GM12878 (cell line): ENCODE measurements around the gene LYPD5. TPM values are rescaled to one million over a fixed set of nuclear protein-coding genes. Genes with fewer than 3 reads are reported as not detected.

ENCODE experiments used
- ATAC-seq: fragments of 200-7000 bp; cut with Tn5 transposase; 3 replicates; pipeline ENCODE4 v1.9.1; 2020; ENCODE audit warnings: mild to moderate bottlenecking, moderate library complexity
- BruUV-seq: library from RNA; stranded (reverse); fragments of 400-500 nt; replicated peaks from 2 replicates; lab custom pipeline; 2021; lab: Mats Ljungman, UMichigan
- CTCF ChIA-PET: fragments of 300-600 bp; sonication (Branson Sonifier 250); formaldehyde crosslinking; extraction: SDS; loops from one replicate; lab custom pipeline; 2021; ENCODE audit warnings: inconsistent platforms; lab: Yijun Ruan, JAX
- POLR2A ChIA-PET: fragments of 350-600 bp; formaldehyde crosslinking; extraction: SDS; loops from one replicate; lab custom pipeline; 2021; ENCODE audit warnings: inconsistent platforms; lab: Charles Lee
- RAD21 ChIA-PET: fragments of 300-600 bp; sonication (Branson Sonifier 250); formaldehyde crosslinking; loops from one replicate; lab custom pipeline; 2023; ENCODE audit warnings: antibody characterized with exemption; ENCODE audit not compliant: unreplicated experiment; lab: Charles Lee
- SMC1A ChIA-PET: fragments of 300-600 bp; sonication (Branson Sonifier 250); formaldehyde crosslinking; loops from one replicate; lab custom pipeline; 2023; ENCODE audit not compliant: unreplicated experiment, uncharacterized antibody; lab: Charles Lee
- DNase-seq: peaks from one replicate; pipeline ENCODE4 v3.0.0-alpha.2; 2011; ENCODE audit warnings: low read depth, low spot score
- FAIRE-seq: peaks from 3 replicates; lab custom pipeline; 2011; peaks lifted over from hg19 to GRCh38; lab: Jason Lieb, UNC
- H2AFZ ChIP-seq: 2 replicates; pipeline ENCODE4 v1.6.0; 2011; ENCODE audit warnings: low read depth, low read length, control low read depth; ENCODE audit not compliant: control insufficient read depth
- H3K27ac ChIP-seq: 2 replicates; pipeline ENCODE4 v1.5.1; 2011; ENCODE audit warnings: control low read depth; ENCODE audit not compliant: control insufficient read depth, insufficient read depth
- H3K27me3 ChIP-seq, 2 experiments: replicated peaks in 1 of 2; 2 replicates each; pipeline versions ENCODE4 v1.6.0 to v1.6.1; 2011; ENCODE audit warnings: low read length in 1 of 2; ENCODE audit not compliant: control insufficient read depth in 2 of 2, insufficient read depth in 2 of 2
- H3K36me3 ChIP-seq, 2 experiments: 2 replicates each; pipeline ENCODE4 v1.5.1; 2011; ENCODE audit warnings: low read length in 1 of 2; ENCODE audit not compliant: control insufficient read depth in 2 of 2, insufficient read depth in 2 of 2
- H3K4me1 ChIP-seq: 2 replicates; pipeline ENCODE4 v1.6.1; 2011; ENCODE audit warnings: mild to moderate bottlenecking, low read length, moderate library complexity, mixed read lengths; ENCODE audit not compliant: control insufficient read depth, insufficient read depth
- H3K4me2 ChIP-seq: 2 replicates; pipeline ENCODE4 v1.6.0; 2011; ENCODE audit warnings: control low read depth; ENCODE audit not compliant: control insufficient read depth, insufficient read depth
- H3K4me3 ChIP-seq: fragments of 200-600 bp; sonication (generic); 2 replicates; pipeline ENCODE4 v1.5.1; 2016
- H3K79me2 ChIP-seq: 2 replicates; pipeline ENCODE4 v1.6.0; 2011; ENCODE audit warnings: low read length; ENCODE audit not compliant: control insufficient read depth, insufficient read depth
- H3K9ac ChIP-seq: 2 replicates; pipeline ENCODE4 v1.8.0; 2011; ENCODE audit warnings: low read length, control low read depth, mixed read lengths; ENCODE audit not compliant: control insufficient read depth, insufficient read depth
- H3K9me3 ChIP-seq: replicated peaks from 3 replicates; pipeline ENCODE4 v1.5.1; 2011; ENCODE audit warnings: mild to moderate bottlenecking, low read length; ENCODE audit not compliant: control insufficient read depth, insufficient read depth
- H4K20me1 ChIP-seq: 2 replicates; pipeline ENCODE4 v1.6.0; 2011; ENCODE audit not compliant: control insufficient read depth, insufficient read depth
- BRCA1 ChIP-seq: IDR thresholded peaks from 2 replicates; pipeline ENCODE4 v1.6.1; 2011; ENCODE audit warnings: low read depth, low read length, improper control_type of control experiment
- EED ChIP-seq: sonication (generic); IDR thresholded peaks from 2 replicates; pipeline ENCODE4 v1.6.1; 2016; ENCODE audit warnings: antibody characterized with exemption, low read depth
- ESRRA ChIP-seq: IDR thresholded peaks from 2 replicates; pipeline ENCODE4 v1.6.1; 2012; ENCODE audit warnings: mild to moderate bottlenecking, low read length, improper control_type of control experiment
- HDGF ChIP-seq: fragments of 450-650 bp; IDR thresholded peaks from 2 replicates; pipeline ENCODE4 v1.6.1; 2016; ENCODE audit warnings: antibody characterized with exemption
- IKZF1 ChIP-seq: fragments of 450-650 bp; conservative IDR thresholded peaks from 2 replicates; pipeline ENCODE4 v1.6.1; 2017; ENCODE audit warnings: antibody characterized with exemption, mild to moderate bottlenecking
- IKZF2 ChIP-seq, 2 experiments: fragments of 450-650 bp; IDR thresholded peaks; 2 replicates each; pipeline ENCODE4 v1.6.1; 2017; ENCODE audit warnings: mild to moderate bottlenecking in 2 of 2, moderate library complexity in 2 of 2
- KLF5 ChIP-seq: fragments of 450-650 bp; IDR thresholded peaks from 2 replicates; pipeline ENCODE4 v1.6.1; 2014; ENCODE audit warnings: mild to moderate bottlenecking; ENCODE audit not compliant: partially characterized antibody
- MEF2B ChIP-seq: fragments of 450-650 bp; IDR thresholded peaks from 2 replicates; pipeline ENCODE4 v1.6.1; 2018; ENCODE audit warnings: mild to moderate bottlenecking, moderate library complexity; ENCODE audit not compliant: partially characterized antibody, poor library complexity, severe bottlenecking
- NFXL1 ChIP-seq: fragments of 450-650 bp; IDR thresholded peaks from 2 replicates; pipeline ENCODE4 v1.6.1; 2017; ENCODE audit warnings: antibody characterized with exemption, mild to moderate bottlenecking, borderline replicate concordance
- RELB ChIP-seq: fragments of 450-650 bp; IDR thresholded peaks from 2 replicates; pipeline ENCODE4 v1.6.1; 2017; ENCODE audit warnings: low read depth, mild to moderate bottlenecking, moderate library complexity
- SIX5 ChIP-seq: IDR thresholded peaks from 2 replicates; pipeline ENCODE4 v1.6.1; 2011; ENCODE audit warnings: mild to moderate bottlenecking, low read depth, low read length, moderate library complexity; ENCODE audit not compliant: severe bottlenecking
- SMAD5 ChIP-seq: IDR thresholded peaks from 2 replicates; pipeline ENCODE4 v1.6.1; 2016; ENCODE audit warnings: antibody characterized with exemption, low read depth
- SMC3 ChIP-seq: IDR thresholded peaks from 2 replicates; pipeline ENCODE4 v1.6.1; 2011; ENCODE audit warnings: low read length, improper control_type of control experiment, borderline replicate concordance
- SPI1 ChIP-seq: IDR thresholded peaks from 2 replicates; pipeline ENCODE4 v1.6.1; 2011; ENCODE audit warnings: low read depth, mild to moderate bottlenecking, low read length, moderate library complexity, borderline replicate concordance; ENCODE audit not compliant: insufficient read depth
- ZBTB4 ChIP-seq: fragments of 450-650 bp; formaldehyde crosslinking; IDR thresholded peaks from 2 replicates; pipeline ENCODE4 v1.4.0; 2022; ENCODE audit warnings: mild to moderate bottlenecking, moderate library complexity
- WGBS: methylation state at CpG from one replicate; pipeline ENCODE4 v1.1.6; 2016; ENCODE audit warnings: low lambda C conversion rate; ENCODE audit not compliant: insufficient replicate concordance, insufficient coverage; ENCODE audit errors: missing lambda C conversion rate; 5-methylcytosine and 5-hydroxymethylcytosine counted together
- in situ Hi-C: fragments of 300-500 bp; cut with MboI; formaldehyde crosslinking; loops from 9 replicates; pipeline ENCODE4 v1.14.3; 2018; ENCODE audit warnings: mixed read lengths
- intact Hi-C: fragments of 100-400 bp; cut with micrococcal nuclease; formaldehyde crosslinking; loops from one replicate; pipeline ENCODE4 v1.14.2; 2022; ENCODE audit not compliant: unreplicated experiment
- polyA plus RNA-seq, 11 experiments: library from polyadenylated mRNA; depleted of rRNA in 4 of 11; unstranded in 6 of 11; stranded (reverse) in 5 of 11; fragments of >200 nt; fragmentation: Nextera tagmentation in 4 of 11; fragmentation: Illumina TruSeq in 1 of 11; extraction: Ambion mirVana in 4 of 11; extraction: Trizol in 1 of 11; gene quantifications; 1 replicate in 1 of 11; 2 replicates in 10 of 11; pipeline versions ENCODE4 v1.2.1 to v1.2.3, GENCODE V29; 2011 to 2016; ENCODE audit warnings: inconsistent platforms in 2 of 11, missing spikeins in 2 of 11, low read depth in 1 of 11
- total RNA-seq, 4 experiments: library from RNA; depleted of rRNA in 3 of 4; stranded (reverse); fragments of >200 nt in 3 of 4; fragmentation: Illumina TruSeq in 1 of 4; extraction: Trizol in 1 of 4; gene quantifications; 2 replicates each; pipeline versions ENCODE4 v1.2.1 to v1.2.3, GENCODE V29; 2013 to 2021

The LYPD5 gene
- total and polyA plus RNA-seq, 10 of the 15 experiments (the other 5 are each of a cell fraction or from before 2014, with no cell fraction given) = 0.04 to 2.2 (median 0.69) TPM; not detected in 1

- no peak for TF ChIP-seq NFXL1
- TF ChIP-seq SPI1 = peak; percentile 66
- TF ChIP-seq HDGF = no peak
- no peak for TF ChIP-seq ESRRA
- peak; percentile 64 for TF ChIP-seq EED
- no peak for TF ChIP-seq BRCA1
- no peak for TF ChIP-seq KLF5
- peak; percentile 52 to 70 for TF ChIP-seq IKZF2 (IDR thresholded peaks at IDR 0.05)
- TF ChIP-seq IKZF1 = peak; percentile 69
- TF ChIP-seq RELB = 0 out of 2 replicates have a peak, but pooled peaks have one; percentile 42
- TF ChIP-seq MEF2B = no peak
- no peak for TF ChIP-seq SMAD5
- no peak for TF ChIP-seq SMC3
- no peak for TF ChIP-seq ZBTB4 (CRISPR knock-in tag)
- peak; percentile 20 for TF ChIP-seq SIX5
- peak overlapping the region; percentile 87 for H3K27ac ChIP-seq
- FAIRE-seq (no peak), DNase-seq (no peak), ATAC-seq (peak; percentile 32)
- peaks cover 49% of the 10 kb centered on the region for H3K4me1 ChIP-seq
- SMC1A ChIA-PET = interaction anchor here (0.9 to 10.1 kb wide), 3 partner anchors 17 to 31 kb away, joined by 5 to 186 read pairs (median 5); no protein-coding TSS in a partner anchor
- no peaks in the 10 kb centered on the region for H4K20me1 ChIP-seq
- WGBS = 32% methylated on average over 4 of the region's 4 CpGs
- H3K9me3 ChIP-seq = no peaks in the 10 kb centered on the region
- H3K9ac ChIP-seq = peak overlapping the region; percentile 49
- CTCF ChIA-PET = interaction anchor here (0.9 to 8.1 kb wide), 5 partner anchors 16 to 80 kb away, joined by 3 to 144 read pairs (median 10); partner anchors contain the start of gene KCNN4
- RAD21 ChIA-PET = interaction anchor here (1.0 to 8.2 kb wide), 5 partner anchors 11 to 81 kb away, joined by 4 to 118 read pairs (median 7); partner anchors contain the start of gene KCNN4
- POLR2A ChIA-PET = interaction anchor here (0.6 to 13.5 kb wide), 4 partner anchors 16 to 206 kb away, joined by 4 to 307 read pairs (median 42); partner anchors contain the start of gene KCNN4
- no peak overlapping the region for H2AFZ ChIP-seq
- peak overlapping the region; percentile 82 for H3K4me2 ChIP-seq
- BruUV-seq = no TSS peak
- 0 out of 2 replicates have a peak overlapping the region, but pooled peaks have one; percentile 18 for H3K4me3 ChIP-seq
- in situ Hi-C loops = loop anchor here (5.0 kb wide), 1 partner anchor 39 kb away; no protein-coding TSS in a partner anchor
- intact Hi-C loops = loop anchor here (2.0 to 5.0 kb wide), 2 partner anchors 16 to 81 kb away; no protein-coding TSS in a partner anchor
- peaks cover 17 to 38% of the 10 kb centered on the region in 2 experiments; a peak in 3 of 4 replicates for H3K36me3 ChIP-seq
- peaks cover 33% of the 10 kb centered on the region for H3K79me2 ChIP-seq
- H3K27me3 ChIP-seq = no peaks in the 10 kb centered on the region
Observed at GRCh38 chr19:43748685-43749084, 53.6 kb downstream of the LYPD5 start.
